GM12891 (cell line): ENCODE measurements around the gene CCDC182.

Source experiments
- DNase-seq: peaks from one replicate; pipeline ENCODE4 v3.0.0; 2011; ENCODE audit warnings: low spot score; ENCODE audit not compliant: insufficient read length
- FAIRE-seq: peaks from 2 replicates; lab custom pipeline; 2011; peaks lifted over from hg19 to GRCh38; lab: Jason Lieb, UNC
- PAX5 ChIP-seq: IDR thresholded peaks from 2 replicates; pipeline ENCODE4 v1.6.1; 2011; ENCODE audit warnings: low read length, moderate library complexity, mild to moderate bottlenecking; ENCODE audit not compliant: insufficient read depth, severe bottlenecking
- POLR2A ChIP-seq: IDR thresholded peaks from 2 replicates; pipeline ENCODE4 v1.6.1; 2011; ENCODE audit warnings: low read depth, low read length, control low read depth
- POLR2AphosphoS5 ChIP-seq: IDR thresholded peaks from 2 replicates; pipeline ENCODE4 v1.6.1; 2011; ENCODE audit warnings: low read depth, low read length, control low read depth
- POU2F2 ChIP-seq: IDR thresholded peaks from 2 replicates; pipeline ENCODE4 v1.6.1; 2011; ENCODE audit warnings: low read depth, mild to moderate bottlenecking, control low read depth, low read length, moderate library complexity
- SPI1 ChIP-seq: IDR thresholded peaks from 2 replicates; pipeline ENCODE4 v1.6.1; 2011; ENCODE audit warnings: low read depth, low read length, control low read depth
- TAF1 ChIP-seq: IDR thresholded peaks from 2 replicates; pipeline ENCODE4 v1.6.1; 2011; ENCODE audit warnings: low read depth, low read length, control low read depth

The CCDC182 gene

DNA sequence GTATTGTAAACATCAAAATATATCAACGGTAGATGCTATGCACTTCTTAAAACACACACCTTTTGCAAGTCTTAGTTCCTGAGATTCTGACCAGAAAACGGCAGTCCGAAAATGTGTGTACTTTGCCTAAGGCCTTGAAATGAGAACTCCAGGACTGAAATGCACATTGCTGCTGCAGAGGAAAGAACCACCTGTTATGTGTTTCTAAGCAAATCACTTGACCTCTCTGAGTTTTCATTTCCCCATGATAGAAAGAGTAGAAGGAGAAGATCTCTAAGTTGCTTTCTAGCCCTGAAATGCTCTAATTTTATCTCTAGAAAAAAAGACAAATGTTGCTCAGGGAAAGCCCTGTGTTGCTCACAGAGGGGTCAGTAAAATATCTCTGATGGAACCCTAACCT, 9.9 kb downstream of the CCDC182 start:
- no peak for FAIRE-seq
- TF ChIP-seq POLR2AphosphoS5 (no peak), PAX5 (no peak), SPI1 (no peak), POLR2A (no peak), POU2F2 (no peak), TAF1 (no peak)
- DNase-seq = no peak

DNA sequence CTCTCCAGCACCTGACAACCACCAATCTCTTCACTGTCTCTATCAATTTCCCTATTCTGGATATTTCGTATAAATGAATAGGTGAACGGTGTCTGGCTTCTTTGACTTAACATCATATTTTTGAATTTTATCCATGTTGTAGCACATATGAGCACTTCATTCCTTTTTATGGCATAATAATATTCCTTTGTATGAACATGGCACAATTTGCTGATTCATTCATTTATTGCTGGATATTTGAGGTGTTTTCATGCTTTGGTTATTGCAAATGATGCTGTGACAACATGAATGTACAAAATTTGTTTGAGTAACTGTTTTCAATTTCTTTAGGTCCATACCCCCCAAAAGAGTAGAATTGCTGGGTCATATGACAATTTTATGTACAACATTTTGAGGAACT, 12.0 kb downstream of the CCDC182 start:
- FAIRE-seq = no peak

DNA sequence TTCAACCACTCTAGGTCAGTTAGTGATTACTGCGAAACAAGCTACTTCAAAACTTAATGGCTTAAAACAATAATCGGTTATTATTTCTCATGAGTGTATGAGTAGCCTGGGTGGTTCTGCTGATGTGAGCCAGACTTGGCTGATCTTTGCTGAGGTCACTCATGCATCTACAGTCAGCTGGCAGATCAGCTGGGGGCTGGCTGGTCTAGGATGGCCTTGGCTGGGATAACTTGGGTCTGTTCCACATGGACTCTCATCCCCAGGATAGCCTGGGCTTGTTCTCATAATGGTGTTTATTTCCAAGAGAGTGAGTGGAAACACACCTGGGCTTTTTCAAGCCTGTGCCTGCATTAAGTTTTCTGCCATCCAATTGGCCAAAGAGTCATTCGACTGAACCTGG, 13.0 kb downstream of the CCDC182 start:
- DNase-seq = no peak
- no peak for FAIRE-seq
- TF ChIP-seq POLR2AphosphoS5 = no peak
- no peak for TF ChIP-seq SPI1
- no peak for TF ChIP-seq PAX5
- no peak for TF ChIP-seq POLR2A
- TF ChIP-seq POU2F2 = no peak
- no peak for TF ChIP-seq TAF1

More for the DNA sequence above, 12.0 kb downstream of the CCDC182 start:
- no peak for TF ChIP-seq TAF1
- no peak for TF ChIP-seq POLR2AphosphoS5
- no peak for TF ChIP-seq PAX5
- no peak for TF ChIP-seq POU2F2
- TF ChIP-seq SPI1 = no peak
- TF ChIP-seq POLR2A = no peak
- DNase-seq = no peak

DNA sequence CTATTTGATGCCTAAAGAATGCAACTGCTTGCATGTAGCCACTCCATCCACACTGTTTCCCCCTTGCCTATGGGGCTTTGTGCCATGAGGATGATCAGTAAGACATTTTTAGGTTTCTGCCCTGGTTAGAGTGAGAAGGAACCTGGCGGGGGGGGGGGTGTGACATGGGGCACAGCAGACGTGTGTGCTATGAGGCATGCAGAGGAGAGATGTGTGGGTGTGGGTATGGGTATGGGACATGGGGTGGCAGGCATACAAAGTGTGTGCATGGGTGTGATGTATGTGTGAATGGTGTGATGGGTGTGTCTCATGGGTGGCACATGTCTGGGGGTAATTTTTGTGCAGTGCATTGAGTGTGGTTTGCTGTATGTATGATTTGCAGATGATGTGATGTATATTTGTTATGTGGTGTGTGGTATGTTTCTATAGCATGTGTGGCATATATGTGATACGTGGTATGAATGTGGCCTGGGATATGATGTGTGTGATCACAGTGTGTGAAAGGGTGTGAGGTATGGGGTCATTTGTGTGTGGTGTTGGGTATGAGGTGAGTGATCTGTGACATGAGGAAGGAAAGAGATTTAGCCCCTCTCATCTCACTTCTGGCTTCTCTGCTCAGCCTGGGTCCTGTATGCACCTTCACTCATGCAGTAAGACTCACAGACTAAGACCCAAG, 14.9 kb downstream of the CCDC182 start:
- peak; percentile 50 for FAIRE-seq
- no peak for DNase-seq
- TF ChIP-seq TAF1 (no peak), SPI1 (no peak), POLR2AphosphoS5 (no peak)

DNA sequence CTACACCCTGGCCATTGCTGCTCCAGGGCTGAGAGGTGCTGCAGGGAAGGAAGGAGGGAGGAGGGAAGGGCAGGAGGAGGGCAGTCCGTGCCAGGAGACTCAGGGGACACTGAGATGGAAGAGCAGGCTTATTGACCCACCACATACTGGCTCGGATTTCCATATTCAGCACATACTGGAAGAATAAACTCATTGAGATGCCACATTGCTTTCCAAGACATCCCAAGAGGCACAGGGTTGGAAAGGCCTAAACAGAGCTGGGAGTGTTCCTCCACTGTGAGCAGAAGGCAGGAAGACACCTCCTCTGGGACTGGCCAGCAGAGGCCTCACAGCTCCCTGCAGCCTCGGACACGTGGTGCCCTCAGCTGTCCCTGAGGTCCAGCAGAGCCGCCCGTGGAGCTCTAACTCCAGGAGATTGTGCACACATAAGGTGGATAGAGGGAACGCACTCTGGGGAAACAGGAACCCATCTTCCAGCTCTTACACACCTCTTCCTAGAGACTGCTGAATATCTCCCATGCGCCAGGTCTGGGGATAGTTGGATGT, 17.4 kb downstream of the CCDC182 start:
- FAIRE-seq (no peak), DNase-seq (no peak)
- no peak for TF ChIP-seq POLR2A
- TF ChIP-seq POLR2AphosphoS5 = no peak
- no peak for TF ChIP-seq SPI1
- TF ChIP-seq POU2F2 = no peak
- no peak for TF ChIP-seq TAF1
- no peak for TF ChIP-seq PAX5

DNA sequence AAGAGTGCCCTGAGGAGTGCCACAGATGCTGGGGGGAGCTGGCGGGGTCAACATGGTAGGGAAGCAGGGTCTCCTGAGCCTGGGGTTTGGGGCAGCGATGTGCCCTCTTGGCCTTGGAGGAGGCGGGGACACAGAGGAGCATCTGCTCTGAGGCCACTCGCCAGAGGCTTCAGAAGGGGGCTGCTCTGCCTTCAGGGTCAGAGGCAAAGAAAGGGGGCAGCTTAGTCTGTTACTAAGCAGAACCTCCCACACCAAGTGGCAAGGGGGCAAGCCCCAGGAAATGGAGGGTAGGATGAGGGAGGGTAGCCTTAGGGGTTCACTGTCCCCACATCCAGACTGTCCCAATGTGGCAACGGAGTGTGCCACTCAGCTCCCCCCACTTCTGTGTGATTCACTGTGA, 18.3 kb downstream of the CCDC182 start:
- no peak for TF ChIP-seq POU2F2
- TF ChIP-seq SPI1 = no peak
- no peak for TF ChIP-seq PAX5
- TF ChIP-seq POLR2A = no peak
- no peak for TF ChIP-seq POLR2AphosphoS5
- TF ChIP-seq TAF1 = no peak
- DNase-seq (no peak), FAIRE-seq (no peak)

DNA sequence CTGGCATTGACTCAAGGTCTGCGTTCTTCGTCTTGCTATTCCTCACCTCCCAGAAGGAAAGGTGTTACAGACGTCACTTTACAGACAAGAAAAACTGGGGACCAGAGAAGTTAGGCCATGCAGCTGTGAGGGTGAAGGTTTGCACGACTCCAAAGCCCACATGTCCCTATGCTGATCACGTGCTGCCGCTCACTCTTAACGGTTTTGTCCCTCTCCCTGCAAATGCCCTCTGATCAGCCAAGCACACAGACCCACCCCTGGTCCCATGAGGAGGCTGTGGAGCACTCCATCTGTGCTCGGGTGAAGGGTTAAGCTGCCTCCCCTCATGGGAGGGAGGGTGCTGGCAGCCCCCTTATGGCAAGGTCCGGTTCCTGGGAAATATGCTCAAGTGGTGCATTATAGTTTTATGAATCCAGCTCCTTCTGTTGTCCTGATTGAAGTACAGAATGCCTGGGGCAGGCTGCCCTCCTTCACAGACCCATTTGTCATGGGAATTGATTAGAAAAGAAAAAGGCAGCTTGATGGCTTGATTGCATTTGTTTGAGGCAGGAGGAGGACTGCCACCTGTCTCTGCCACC, 18.8 kb downstream of the CCDC182 start:
- no peak for TF ChIP-seq POLR2AphosphoS5
- TF ChIP-seq TAF1 = no peak
- TF ChIP-seq PAX5 = no peak
- FAIRE-seq (no peak), DNase-seq (no peak)

DNA sequence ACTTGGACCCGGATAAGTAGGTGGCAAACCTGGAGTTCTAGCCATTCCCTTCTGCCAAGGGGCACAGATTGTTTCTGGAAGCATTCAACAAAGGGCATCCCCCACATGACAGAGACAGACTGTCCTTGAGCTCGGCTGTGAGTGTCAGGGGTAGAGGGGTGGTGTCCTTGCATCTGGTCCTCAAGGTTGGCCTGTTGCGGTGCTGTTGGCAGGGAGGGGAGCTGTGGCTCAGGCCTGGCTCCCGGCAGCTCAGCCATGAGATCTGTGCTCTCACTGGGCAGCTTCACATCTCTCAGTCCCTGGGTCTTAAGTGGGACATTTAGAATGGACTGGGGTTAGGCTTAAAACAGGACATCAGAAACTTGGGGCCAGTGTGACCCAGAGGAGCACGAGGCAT, 20.4 kb downstream of the CCDC182 start:
- DNase-seq (no peak), FAIRE-seq (peak; percentile 66)
- TF ChIP-seq POU2F2 (no peak), POLR2AphosphoS5 (no peak), TAF1 (no peak), SPI1 (no peak), POLR2A (no peak), PAX5 (no peak)

DNA sequence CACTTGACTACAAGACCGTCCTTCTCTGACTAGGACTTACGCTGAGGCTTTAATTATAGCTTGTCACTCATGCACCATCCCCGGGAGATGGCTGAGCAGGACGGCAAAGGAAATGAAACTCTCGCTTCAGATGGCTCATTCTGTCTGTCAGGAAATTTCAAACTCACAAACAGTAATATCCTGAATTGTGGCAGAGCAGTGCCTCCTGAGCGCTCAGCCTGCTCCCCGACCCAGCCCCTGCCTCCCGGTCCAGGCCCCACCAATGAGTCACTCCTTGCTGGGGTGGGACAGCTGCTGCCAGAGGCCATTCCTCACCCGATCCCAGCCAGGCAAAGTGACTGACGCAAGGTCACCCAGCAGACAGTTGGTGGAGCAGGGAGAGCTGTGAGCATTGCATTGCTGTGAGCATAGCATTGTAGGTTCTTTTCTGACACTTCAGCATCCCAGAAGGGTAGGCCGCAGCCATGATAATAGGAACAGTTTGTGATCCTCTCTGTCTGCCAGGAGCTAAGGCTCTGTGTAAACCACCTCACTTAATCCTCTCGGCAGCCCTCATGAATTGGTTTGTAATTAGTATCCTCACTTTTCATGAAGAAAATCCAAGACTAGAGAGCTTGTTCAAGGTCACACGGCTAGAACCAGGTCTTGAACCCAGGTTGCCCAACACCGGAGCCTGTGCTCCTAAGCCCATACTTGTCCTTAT, 20.9 kb downstream of the CCDC182 start:
- TF ChIP-seq SPI1 (peak; percentile 77), PAX5 (no peak)
- FAIRE-seq = peak; percentile 93
- peak; percentile 39 for DNase-seq
